Gastrocnemius medialis (tissue), 4 donors: Measurements from ENCODE around the gene NID1. TPM values are rescaled to one million over a fixed set of nuclear protein-coding genes. Genes with fewer than 3 reads are reported as not detected.

Experiments
- ATAC-seq, 2 donors: fragments of 150-250 bp; one replicate each; pipeline ENCODE4 v1.9.1; 2016
- DNase-seq, 2 donors: peaks; one replicate each; pipeline ENCODE4 v3.0.0-alpha.2; 2019
- H3K27ac ChIP-seq, 4 donors: fragments of 200-600 bp; sonication (generic); 1 replicate in 1 of 4; 2 replicates in 3 of 4; pipeline ENCODE4 v1.5.1; 2016 to 2018; ENCODE audit warnings: mild to moderate bottlenecking in 2 of 4, moderate library complexity in 1 of 4
- H3K27me3 ChIP-seq, 3 donors: fragments of 200-600 bp; sonication (generic) in 2 of 3; 1 replicate in 1 of 3; 2 replicates in 2 of 3; pipeline versions ENCODE4 v1.5.1 to v1.6.0; 2016 to 2019; ENCODE audit warnings: mild to moderate bottlenecking in 1 of 3, moderate library complexity in 1 of 3
- H3K36me3 ChIP-seq, 2 donors: fragments of 200-600 bp; sonication (generic) in 1 of 2; one replicate each; pipeline ENCODE4 v1.5.1; 2017 to 2018
- H3K4me1 ChIP-seq, 2 donors: fragments of 200-600 bp; sonication (generic) in 1 of 2; one replicate each; pipeline ENCODE4 v1.5.1; 2016 to 2017; ENCODE audit warnings: mild to moderate bottlenecking in 2 of 2
- H3K4me3 ChIP-seq, 4 donors: fragments of 200-600 bp; sonication (generic) in 3 of 4; 1 replicate in 1 of 4; 2 replicates in 3 of 4; pipeline ENCODE4 v1.5.1; 2016 to 2019; ENCODE audit warnings: mild to moderate bottlenecking in 2 of 4
- H3K9me3 ChIP-seq, 3 donors: fragments of 200-600 bp; sonication (generic) in 2 of 3; 1 replicate in 1 of 3; 2 replicates in 2 of 3; pipeline ENCODE4 v1.5.1; 2016 to 2019
- CTCF ChIP-seq, 5 experiments: fragments of 450-650 bp in 3 of 5; fragments of 200-600 bp in 2 of 5; sonication (generic) in 2 of 5; IDR thresholded peaks in 4 of 5; conservative IDR thresholded peaks in 1 of 5; 1 replicate in 4 of 5; 2 replicates in 1 of 5; pipeline ENCODE4 v1.5.1; 2016 to 2019; ENCODE audit warnings: antibody characterized with exemption in 5 of 5, mild to moderate bottlenecking in 3 of 5, moderate library complexity in 3 of 5
- POLR2A ChIP-seq, 2 donors: fragments of 450-650 bp; IDR thresholded peaks; one replicate each; pipeline ENCODE4 v1.6.1; 2017; ENCODE audit warnings: antibody characterized with exemption in 2 of 2, mild to moderate bottlenecking in 2 of 2, moderate library complexity in 2 of 2
- in situ Hi-C, 4 donors: fragments of 200-750 bp; cut with MboI; loops; one replicate each; pipeline versions ENCODE4 v1.15.0 to v1.8.0; 2017; ENCODE audit warnings: low sequenced_read_pairs in 4 of 4
- intact Hi-C: fragments of 100-400 bp; cut with DNase I; formaldehyde crosslinking; loops from one replicate; pipeline ENCODE4 v1.15.1; 2023; ENCODE audit warnings: low total_unique reads
- total RNA-seq, 4 donors: library from RNA; depleted of rRNA; stranded (reverse); fragments of >200 nt; gene quantifications; one replicate each; pipeline versions ENCODE4 v1.1.0 to v1.2.3, GENCODE V29; 2016

The NID1 gene
- total RNA-seq, 4 donors from 2014 or later, result 33.7 to 79.0 (median 51.7) TPM

- Histone ChIP-seq H3K27me3 (no peaks in the 10 kb centered on the region), H3K27ac (peak overlapping the region; percentile 78 to 87 (median 83)), H3K9me3 (no peaks in the 10 kb centered on the region), H3K4me1 (peaks cover 8 to 23% of the 10 kb centered on the region in 2 donors), H3K4me3 (no peak overlapping the region), H3K36me3 (peaks cover 0 to 7% of the 10 kb centered on the region in 2 donors)
- TF ChIP-seq POLR2A (IDR thresholded peaks at IDR 0.05) (peak in 1 of 2 donors; percentile 41), CTCF (IDR thresholded peaks at IDR 0.05 in 4 of 5, conservative IDR thresholded peaks at IDR 0.05 in 1 of 5) (no peak)
- intact Hi-C loops, result loop anchor here (5.0 kb wide), 2 partner anchors 34 to 51 kb away; partner anchors contain the start of gene NID1
- DNase-seq (peak; percentile 75 to 82), ATAC-seq (peak; percentile 47 to 55)
- in situ Hi-C loops, result no loop called here
These were observed 48.8 kb downstream of the NID1 start for GRCh38 chr1:236016083-236016482.

DNA sequence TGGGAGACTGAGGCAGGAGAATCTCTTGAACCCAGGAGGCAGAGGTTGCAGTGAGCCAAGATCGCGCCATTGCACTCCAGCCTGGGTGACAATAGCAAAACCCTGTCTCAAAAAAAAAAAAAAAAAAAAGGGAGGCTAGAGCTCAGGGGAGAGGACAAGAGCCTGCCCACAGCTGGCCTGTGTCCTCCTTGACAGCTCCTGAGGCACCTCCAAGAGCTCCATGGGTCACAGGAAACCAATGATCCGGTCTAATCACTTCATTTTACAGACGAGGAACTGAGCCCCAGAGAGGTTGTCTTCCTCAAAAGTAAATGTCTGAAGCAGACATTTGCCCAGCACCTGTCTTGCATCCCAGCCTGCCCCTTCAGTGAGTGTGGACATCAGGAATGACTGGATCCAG, 49.4 kb downstream of the NID1 start:
- intact Hi-C loops, result loop anchor here (5.0 kb wide), 2 partner anchors 33 to 52 kb away; partner anchors contain the start of gene NID1
- TF ChIP-seq POLR2A (IDR thresholded peaks at IDR 0.05) (no peak), CTCF (IDR thresholded peaks at IDR 0.05 in 4 of 5, conservative IDR thresholded peaks at IDR 0.05 in 1 of 5) (no peak)
- H3K36me3 ChIP-seq, result peaks cover 0 to 7% of the 10 kb centered on the region in 2 donors
- no peak for DNase-seq
- no peak overlapping the region for H3K4me3 ChIP-seq
- in situ Hi-C loops, result no loop called here
- H3K4me1 ChIP-seq, result peaks cover 3 to 19% of the 10 kb centered on the region in 2 donors
- ATAC-seq, result no peak
- H3K9me3 ChIP-seq, result no peaks in the 10 kb centered on the region
- H3K27ac ChIP-seq, result peak overlapping the region; percentile 72 to 82 (median 80)
- no peaks in the 10 kb centered on the region for H3K27me3 ChIP-seq

GRCh38 chr1:236013330-236013729, 51.6 kb downstream of the NID1 start:
- H3K36me3 ChIP-seq, result peaks cover 0 to 7% of the 10 kb centered on the region in 2 donors
- H3K4me1 ChIP-seq, result peaks cover 3 to 19% of the 10 kb centered on the region in 2 donors
- no peak for ATAC-seq
- no peak overlapping the region for H3K4me3 ChIP-seq
- intact Hi-C loops (no loop called here), in situ Hi-C loops (no loop called here)
- no peaks in the 10 kb centered on the region for H3K27me3 ChIP-seq
- TF ChIP-seq CTCF (IDR thresholded peaks at IDR 0.05 in 4 of 5, conservative IDR thresholded peaks at IDR 0.05 in 1 of 5) (no peak), POLR2A (IDR thresholded peaks at IDR 0.05) (no peak)
- peak overlapping the region; percentile 72 to 82 (median 80) for H3K27ac ChIP-seq
- no peak for DNase-seq
- no peaks in the 10 kb centered on the region for H3K9me3 ChIP-seq

DNA sequence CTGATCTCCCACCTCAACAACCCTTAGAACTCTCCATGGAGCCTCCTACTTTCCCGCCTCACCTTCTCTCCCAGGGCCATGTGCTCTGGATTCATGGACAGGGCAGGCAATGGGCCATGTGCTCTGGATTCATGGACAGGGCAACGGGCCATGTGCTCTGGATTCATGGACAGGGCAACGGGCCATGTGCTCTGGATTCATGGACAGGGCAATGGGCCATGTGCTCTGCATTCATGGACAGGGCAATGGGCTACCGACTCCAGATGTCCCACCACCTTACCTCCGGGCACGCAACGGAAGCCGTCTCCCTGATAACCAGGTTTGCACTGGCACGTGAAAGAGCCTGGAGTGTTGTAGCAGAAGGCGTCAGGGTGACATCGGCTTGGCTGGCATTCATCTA, 53.2 kb downstream of the NID1 start:
- in situ Hi-C loops, result no loop called here
- Histone ChIP-seq H3K4me3 (no peak overlapping the region), H3K9me3 (no peaks in the 10 kb centered on the region), H3K27me3 (no peaks in the 10 kb centered on the region), H3K36me3 (peaks cover 0 to 7% of the 10 kb centered on the region in 2 donors), H3K4me1 (peaks cover 3 to 9% of the 10 kb centered on the region in 2 donors), H3K27ac (peak overlapping the region; percentile 65 to 77 (median 72))
- no peak for TF ChIP-seq POLR2A (IDR thresholded peaks at IDR 0.05)
- no peak for TF ChIP-seq CTCF (IDR thresholded peaks at IDR 0.05 in 4 of 5, conservative IDR thresholded peaks at IDR 0.05 in 1 of 5)
- intact Hi-C loops, result no loop called here
- DNase-seq (no peak), ATAC-seq (no peak)

DNA sequence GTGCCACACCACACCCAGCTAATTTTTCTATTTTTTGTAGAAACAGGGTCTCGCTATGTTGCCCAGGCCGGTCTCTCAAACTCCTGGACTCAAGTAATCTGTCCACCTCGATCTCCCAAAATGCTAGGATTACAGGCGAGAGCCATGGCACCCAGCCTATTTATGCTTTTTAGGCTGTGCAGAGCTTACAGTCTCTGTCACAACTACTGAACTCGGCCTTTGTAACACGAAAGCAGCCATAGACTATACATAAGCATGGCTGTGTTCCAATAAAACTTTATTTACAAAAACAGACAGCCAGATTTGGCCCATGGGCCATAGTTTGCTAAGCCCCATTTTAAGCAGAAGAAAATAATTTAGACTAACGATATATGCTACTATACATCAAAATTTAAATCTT, 54.4 kb downstream of the NID1 start:
- ATAC-seq (no peak), DNase-seq (no peak)
- H3K4me3 ChIP-seq, result no peak overlapping the region
- peaks cover 0 to 7% of the 10 kb centered on the region in 2 donors for H3K36me3 ChIP-seq
- in situ Hi-C loops, result no loop called here
- H3K4me1 ChIP-seq, result peaks cover 0 to 6% of the 10 kb centered on the region in 2 donors
- no peaks in the 10 kb centered on the region for H3K27me3 ChIP-seq
- no peaks in the 10 kb centered on the region for H3K9me3 ChIP-seq
- TF ChIP-seq POLR2A (IDR thresholded peaks at IDR 0.05), result no peak
- TF ChIP-seq CTCF (IDR thresholded peaks at IDR 0.05 in 4 of 5, conservative IDR thresholded peaks at IDR 0.05 in 1 of 5), result no peak
- intact Hi-C loops, result no loop called here
- H3K27ac ChIP-seq, result peak overlapping the region; percentile 65 to 77 (median 72)
